Neutrophil (primary cell): ENCODE measurements around the gene FGR.

ENCODE experiments used
- H3K27ac ChIP-seq: fragments of 200-600 bp; sonication (generic); 2 replicates; pipeline ENCODE4 v1.5.1; 2016; ENCODE audit warnings: mild to moderate bottlenecking, moderate library complexity
- H3K27me3 ChIP-seq: fragments of 200-600 bp; sonication (generic); 2 replicates; pipeline ENCODE4 v1.6.0; 2016; ENCODE audit warnings: mild to moderate bottlenecking
- H3K36me3 ChIP-seq: fragments of 200-600 bp; sonication (generic); 2 replicates; pipeline ENCODE4 v1.5.1; 2017
- H3K4me1 ChIP-seq, 2 experiments: fragments of 200-600 bp in 1 of 2; sonication (generic) in 1 of 2; 1 replicate in 1 of 2; 2 replicates in 1 of 2; pipeline versions ENCODE4 v1.5.1 to v1.6.1; 2013 to 2016; ENCODE audit warnings: low read depth in 1 of 2, low read length in 1 of 2, mild to moderate bottlenecking in 1 of 2, moderate library complexity in 1 of 2; ENCODE audit not compliant: control insufficient read depth in 1 of 2, insufficient read depth in 1 of 2
- H3K4me3 ChIP-seq, 2 experiments: fragments of 200-600 bp in 1 of 2; sonication (generic) in 1 of 2; 1 replicate in 1 of 2; 2 replicates in 1 of 2; pipeline ENCODE4 v1.5.1; 2013 to 2016; ENCODE audit warnings: low read depth in 1 of 2, low read length in 1 of 2, mild to moderate bottlenecking in 1 of 2, moderate library complexity in 1 of 2
- H3K9me3 ChIP-seq: fragments of 200-600 bp; sonication (generic); 2 replicates; pipeline ENCODE4 v1.5.1; 2016
- CTCF ChIP-seq: fragments of 200-600 bp; sonication (generic); IDR thresholded peaks from 2 replicates; pipeline ENCODE4 v1.5.1; 2016; ENCODE audit warnings: antibody characterized with exemption

The FGR gene

GRCh38 chr1:27662707-27663393 is 27.9 kb upstream of the FGR start:
- peak overlapping the region; percentile 85 for H3K27ac ChIP-seq
- H3K9me3 ChIP-seq = no peaks in the 10 kb centered on the region
- peak overlapping the region; percentile 18 to 38 for H3K4me3 ChIP-seq
- peaks cover 37 to 39% of the 10 kb centered on the region in 2 experiments for H3K4me1 ChIP-seq
- H3K36me3 ChIP-seq = peaks cover 15% of the 10 kb centered on the region
- TF ChIP-seq CTCF = peak; percentile 93
- no peaks in the 10 kb centered on the region for H3K27me3 ChIP-seq

GRCh38 chr1:27662261-27662660 is 27.3 kb upstream of the FGR start:
- peaks cover 37 to 39% of the 10 kb centered on the region in 2 experiments for H3K4me1 ChIP-seq
- H3K36me3 ChIP-seq = peaks cover 9% of the 10 kb centered on the region
- no peak overlapping the region for H3K4me3 ChIP-seq
- H3K27ac ChIP-seq = peak overlapping the region; percentile 85
- no peak for TF ChIP-seq CTCF
- no peaks in the 10 kb centered on the region for H3K9me3 ChIP-seq
- H3K27me3 ChIP-seq = no peaks in the 10 kb centered on the region

- TF ChIP-seq CTCF = no peak
- Histone ChIP-seq H3K4me3 (no peak overlapping the region), H3K36me3 (peaks cover 7% of the 10 kb centered on the region), H3K27ac (peak overlapping the region; percentile 90), H3K27me3 (no peaks in the 10 kb centered on the region), H3K4me1 (peaks cover 40 to 41% of the 10 kb centered on the region in 2 experiments), H3K9me3 (no peaks in the 10 kb centered on the region)
Measured at GRCh38 chr1:27661412-27662075, 26.6 kb upstream of the FGR start.

GRCh38 chr1:27660300-27660835 is 25.4 kb upstream of the FGR start:
- H3K36me3 ChIP-seq = no peaks in the 10 kb centered on the region
- peaks cover 51 to 53% of the 10 kb centered on the region in 2 experiments for H3K4me1 ChIP-seq
- no peaks in the 10 kb centered on the region for H3K27me3 ChIP-seq
- TF ChIP-seq CTCF = no peak
- H3K9me3 ChIP-seq = no peaks in the 10 kb centered on the region
- H3K27ac ChIP-seq = peak overlapping the region; percentile 90
- peak overlapping the region; percentile 60 to 75 for H3K4me3 ChIP-seq

- H3K4me1 ChIP-seq = peaks cover 56 to 58% of the 10 kb centered on the region in 2 experiments
Measured at GRCh38 chr1:27659497-27660299, 24.7 kb upstream of the FGR start.

More at GRCh38 chr1:27659497-27660299, 24.7 kb upstream of the FGR start:
- TF ChIP-seq CTCF = peak; percentile 46
- Histone ChIP-seq H3K27ac (peak overlapping the region; percentile 90), H3K27me3 (no peaks in the 10 kb centered on the region), H3K4me3 (peak overlapping the region; percentile 60 to 75), H3K36me3 (no peaks in the 10 kb centered on the region), H3K9me3 (no peaks in the 10 kb centered on the region)
